A673 (cell line): ENCODE data around the gene POLN. TPM values are rescaled to one million over a fixed set of nuclear protein-coding genes. Genes with fewer than 3 reads are reported as not detected.

Experiments
- BruUV-seq: library from RNA; stranded (reverse); fragments of 400-500 nt; replicated peaks from 2 replicates; lab custom pipeline; 2021; lab: Mats Ljungman, UMichigan
- CTCF ChIA-PET: fragments of 300-600 bp; sonication (Branson Sonifier 250); formaldehyde crosslinking; loops from one replicate; lab custom pipeline; 2022; ENCODE audit warnings: antibody characterized with exemption; lab: Charles Lee
- POLR2A ChIA-PET: fragments of 300-600 bp; sonication (Branson Sonifier 250); formaldehyde crosslinking; loops from one replicate; lab custom pipeline; 2022; ENCODE audit warnings: antibody characterized with exemption; ENCODE audit not compliant: low non-redundant PET; lab: Charles Lee
- DNase-seq: peaks from one replicate; pipeline ENCODE4 v3.0.0-alpha.2; 2015; ENCODE audit warnings: low spot score
- H3K27ac ChIP-seq: fragments of 200-600 bp; sonication (generic); 2 replicates; pipeline ENCODE4 v1.5.1; 2016; ENCODE audit warnings: mixed run types, low read depth, mild to moderate bottlenecking, mixed read lengths, antibody characterized with exemption, low read length; ENCODE audit not compliant: poor library complexity, severe bottlenecking
- H3K27me3 ChIP-seq: fragments of 200-600 bp; sonication (generic); replicated peaks from 2 replicates; pipeline ENCODE4 v1.6.1; 2017; ENCODE audit warnings: mixed run types, low read depth, mild to moderate bottlenecking, mixed read lengths, antibody characterized with exemption, low read length; ENCODE audit not compliant: insufficient read depth, poor library complexity
- H3K36me3 ChIP-seq: fragments of 200-600 bp; sonication (generic); 2 replicates; pipeline ENCODE4 v1.6.1; 2016; ENCODE audit warnings: mixed run types, mild to moderate bottlenecking, mixed read lengths, antibody characterized with exemption, low read length; ENCODE audit not compliant: insufficient read depth, poor library complexity, severe bottlenecking
- H3K4me1 ChIP-seq: fragments of 200-600 bp; sonication (generic); 2 replicates; pipeline ENCODE4 v1.6.1; 2017; ENCODE audit warnings: mixed run types, mild to moderate bottlenecking, mixed read lengths, antibody characterized with exemption, low read length; ENCODE audit not compliant: insufficient read depth, poor library complexity, severe bottlenecking
- H3K4me3 ChIP-seq: fragments of 200-600 bp; sonication (generic); 2 replicates; pipeline ENCODE4 v1.5.1; 2016; ENCODE audit warnings: low read depth, mixed run types, mild to moderate bottlenecking, mixed read lengths, low read length; ENCODE audit not compliant: poor library complexity, severe bottlenecking
- H3K9me3 ChIP-seq: fragments of 200-600 bp; sonication (generic); 2 replicates; pipeline ENCODE4 v1.6.1; 2016; ENCODE audit warnings: mixed run types, low read depth, mild to moderate bottlenecking, mixed read lengths, antibody characterized with exemption, low read length; ENCODE audit not compliant: poor library complexity, severe bottlenecking
- CTCF ChIP-seq: fragments of 300-800, 200-600 bp; sonication (generic); conservative IDR thresholded peaks from 2 replicates; pipeline ENCODE4 v1.5.1; 2017; ENCODE audit warnings: low read depth, mild to moderate bottlenecking, antibody characterized with exemption, low read length, moderate library complexity, mixed read lengths
- EZH2 ChIP-seq: fragments of 200-600 bp; sonication (generic); IDR thresholded peaks from 2 replicates; pipeline ENCODE4 v1.6.1; 2017; ENCODE audit warnings: borderline replicate concordance, low read depth, mild to moderate bottlenecking, mixed read lengths, antibody characterized with exemption, low read length; ENCODE audit not compliant: poor library complexity, severe bottlenecking
- intact Hi-C: fragments of 100-400 bp; cut with micrococcal nuclease; formaldehyde crosslinking; loops from one replicate; pipeline ENCODE4 v1.10.0; 2022; ENCODE audit not compliant: unreplicated experiment
- total RNA-seq: library from RNA; stranded (reverse); gene quantifications from 2 replicates; pipeline ENCODE4 v1.2.3, GENCODE V29; 2021

POLN gene
- total RNA-seq, 1 experiment from 2014 or later: 4.0 TPM

- Histone ChIP-seq H3K9me3 (no peaks in the 10 kb centered on the region), H3K27ac (no peak overlapping the region), H3K36me3 (no peaks in the 10 kb centered on the region), H3K4me3 (no peak overlapping the region), H3K4me1 (no peaks in the 10 kb centered on the region), H3K27me3 (no peaks in the 10 kb centered on the region)
- DNase-seq: no peak
- intact Hi-C loops: no loop called here
- no peak for TF ChIP-seq EZH2
- no peak for TF ChIP-seq CTCF
- ChIA-PET CTCF (no interaction called here), POLR2A (no interaction called here)
- no TSS peak for BruUV-seq
Measured at GRCh38 chr4:2284934-2285612, 43.2 kb upstream of the POLN start.

GRCh38 chr4:2284161-2284933 is 42.4 kb upstream of the POLN start:
- Histone ChIP-seq H3K36me3 (no peaks in the 10 kb centered on the region), H3K4me3 (no peak overlapping the region), H3K9me3 (no peaks in the 10 kb centered on the region), H3K27me3 (no peaks in the 10 kb centered on the region), H3K4me1 (no peaks in the 10 kb centered on the region), H3K27ac (no peak overlapping the region)
- intact Hi-C loops: no loop called here
- CTCF ChIA-PET: no interaction called here
- no peak for DNase-seq
- POLR2A ChIA-PET: no interaction called here
- TF ChIP-seq EZH2 (no peak), CTCF (no peak)
- no TSS peak for BruUV-seq

GRCh38 chr4:2283199-2283711 is 41.3 kb upstream of the POLN start:
- intact Hi-C loops: no loop called here
- POLR2A ChIA-PET: no interaction called here
- no peak overlapping the region for H3K4me3 ChIP-seq
- H3K9me3 ChIP-seq: no peaks in the 10 kb centered on the region
- no peak for DNase-seq
- H3K27me3 ChIP-seq: no peaks in the 10 kb centered on the region
- TF ChIP-seq EZH2 (no peak), CTCF (no peak)
- H3K36me3 ChIP-seq: no peaks in the 10 kb centered on the region
- no peak overlapping the region for H3K27ac ChIP-seq
- CTCF ChIA-PET: no interaction called here
- H3K4me1 ChIP-seq: no peaks in the 10 kb centered on the region
- BruUV-seq: no TSS peak
